ENCODE data around the gene KIF21B.

The KIF21B gene

GRCh38 chr1:201051399-201051798, 27.9 kb upstream of the KIF21B start:
- Mint-ChIP-seq H3K36me3 (ENCODE audit: low read depth) (no peaks in the 10 kb centered on the region), H3K27ac (no peak overlapping the region), H3K27me3 (ENCODE audit: low read depth, poor library complexity) (peaks cover 26% of the 10 kb centered on the region), H3K4me1 (peaks cover 49% of the 10 kb centered on the region), H3K9me3 (no peaks in the 10 kb centered on the region), H3K4me3 (no peak overlapping the region)
- DNase-seq: no peak
- no peak for TF ChIP-seq CTCF (IDR thresholded peaks at IDR 0.05)

DNA sequence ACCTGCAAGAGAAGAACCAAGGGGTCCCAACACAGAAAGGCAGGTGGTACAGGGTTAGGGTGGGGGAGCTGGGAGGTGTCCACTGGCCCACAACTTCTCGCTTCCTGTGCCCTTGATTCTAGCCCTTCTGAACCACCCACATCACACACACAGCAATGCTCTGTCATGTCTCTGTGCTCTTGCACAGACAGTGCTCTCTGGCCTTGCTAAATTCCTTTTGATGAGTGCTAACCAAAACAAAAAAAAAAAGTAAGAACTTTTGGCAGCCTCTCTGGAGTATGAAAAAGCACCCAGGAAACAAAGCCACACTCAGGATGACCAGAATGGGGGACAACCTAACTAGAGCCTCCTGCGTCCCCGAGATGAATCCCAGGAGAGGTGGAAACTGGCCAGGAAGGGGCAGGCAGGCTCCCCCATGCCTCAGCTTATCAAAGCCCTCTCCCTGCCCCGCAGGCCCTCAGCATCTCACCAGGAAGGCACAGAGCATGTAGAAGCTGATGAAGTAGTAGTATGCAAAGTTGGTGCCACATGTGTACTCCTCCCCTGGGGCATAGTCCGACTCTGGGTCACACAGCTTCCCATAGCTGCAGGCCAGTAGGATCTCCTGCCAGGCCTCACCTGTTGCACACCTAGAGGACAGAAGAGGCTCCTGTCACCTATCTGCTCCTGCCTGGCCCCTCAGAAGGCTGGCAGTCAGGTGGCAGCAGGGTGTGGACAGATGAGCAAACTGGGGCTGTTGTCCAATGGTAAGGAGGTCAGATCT, 27.2 kb upstream of the KIF21B start:
- Mint-ChIP-seq H3K36me3 (ENCODE audit: low read depth) (no peaks in the 10 kb centered on the region), H3K27ac (no peak overlapping the region)

DNA sequence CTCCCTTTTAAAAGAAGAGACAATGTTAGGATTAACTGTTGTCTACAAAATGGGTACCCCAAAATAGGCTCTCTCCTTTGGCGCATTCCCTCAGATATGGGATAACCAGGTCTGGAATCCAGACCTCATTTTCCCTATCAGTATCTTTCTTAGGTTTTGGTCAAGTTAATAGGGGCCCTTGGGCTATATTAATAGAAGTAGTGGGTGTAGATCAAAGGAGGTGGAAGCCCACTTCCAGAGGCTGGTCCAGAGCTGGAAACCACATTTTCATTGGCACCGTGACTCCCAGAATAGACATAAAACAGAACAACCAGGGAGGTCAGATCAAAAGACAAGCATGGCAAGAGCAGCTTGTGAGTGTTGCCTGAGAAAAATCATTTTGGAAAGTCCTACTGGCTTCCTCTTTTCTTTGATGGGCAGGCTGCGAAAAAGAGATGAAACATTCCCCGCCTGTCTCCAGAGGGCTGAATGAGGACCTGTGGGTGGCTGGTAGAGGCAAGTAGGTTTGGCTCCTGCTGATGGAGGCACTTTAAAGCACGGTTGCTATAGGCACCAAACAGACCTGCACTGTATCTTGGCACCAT, 25.8 kb upstream of the KIF21B start:
- Mint-ChIP-seq H3K4me1 (peaks cover 31% of the 10 kb centered on the region), H3K27me3 (ENCODE audit: low read depth, poor library complexity) (peaks cover 25% of the 10 kb centered on the region), H3K9me3 (no peaks in the 10 kb centered on the region), H3K27ac (no peak overlapping the region), H3K4me3 (no peak overlapping the region), H3K36me3 (ENCODE audit: low read depth) (no peaks in the 10 kb centered on the region)
- no peak for TF ChIP-seq CTCF (IDR thresholded peaks at IDR 0.05)
- no peak for DNase-seq

More for the DNA sequence above, 27.2 kb upstream of the KIF21B start:
- peaks cover 22% of the 10 kb centered on the region for H3K27me3 Mint-ChIP-seq (ENCODE audit: low read depth, poor library complexity)
- no peak for DNase-seq
- H3K9me3 Mint-ChIP-seq: no peaks in the 10 kb centered on the region
- no peak for TF ChIP-seq CTCF (IDR thresholded peaks at IDR 0.05)
- no peak overlapping the region for H3K4me3 Mint-ChIP-seq
- H3K4me1 Mint-ChIP-seq: peaks cover 42% of the 10 kb centered on the region

DNA sequence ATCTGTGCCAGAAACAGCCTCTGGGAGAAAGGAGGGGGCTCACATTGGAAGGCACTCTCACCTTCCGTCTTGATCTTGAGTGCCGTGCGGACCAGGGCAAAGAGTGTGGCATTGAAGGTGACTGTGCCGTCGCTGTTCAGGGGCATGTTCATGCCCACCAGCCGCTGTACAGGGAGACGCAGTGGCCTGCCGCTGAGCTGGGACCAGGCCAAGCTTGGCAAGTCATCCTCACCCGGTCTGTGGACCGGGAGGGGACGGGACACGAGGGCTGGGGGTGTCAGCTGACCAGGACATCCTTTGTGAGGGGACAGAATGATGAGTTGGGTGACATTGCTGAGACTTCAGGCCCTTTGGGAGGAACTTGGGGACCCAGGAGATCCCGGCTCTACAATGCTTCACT, 25.0 kb upstream of the KIF21B start:
- no peak for TF ChIP-seq CTCF (IDR thresholded peaks at IDR 0.05)
- no peak overlapping the region for H3K27ac Mint-ChIP-seq
- no peaks in the 10 kb centered on the region for H3K9me3 Mint-ChIP-seq
- peaks cover 24% of the 10 kb centered on the region for H3K4me1 Mint-ChIP-seq
- H3K27me3 Mint-ChIP-seq (ENCODE audit: low read depth, poor library complexity): peaks cover 22% of the 10 kb centered on the region
- DNase-seq: no peak
- no peak overlapping the region for H3K4me3 Mint-ChIP-seq
- H3K36me3 Mint-ChIP-seq (ENCODE audit: low read depth): no peaks in the 10 kb centered on the region

DNA sequence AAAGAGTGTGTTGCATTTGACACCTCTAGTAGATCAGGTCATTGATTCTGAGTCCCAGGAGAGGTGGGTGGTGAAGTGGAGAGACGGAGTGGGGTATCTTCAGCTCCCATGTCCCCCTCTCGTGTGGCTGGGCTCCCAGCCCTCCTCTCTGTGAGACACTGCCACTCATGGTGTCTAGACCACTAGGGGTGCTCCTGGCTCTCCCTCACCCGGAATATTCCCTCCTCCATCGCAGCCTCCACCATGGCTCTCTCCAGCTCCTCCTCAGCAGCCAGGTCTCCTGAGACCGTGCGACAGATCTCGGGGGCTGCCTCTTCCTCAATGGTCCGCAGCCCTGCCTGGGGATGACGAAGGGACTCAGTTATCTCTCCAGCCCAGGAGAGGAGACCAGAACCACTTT, 20.6 kb upstream of the KIF21B start:
- Mint-ChIP-seq H3K27me3 (ENCODE audit: low read depth, poor library complexity) (peaks cover 18% of the 10 kb centered on the region), H3K4me1 (no peaks in the 10 kb centered on the region), H3K4me3 (no peak overlapping the region), H3K9me3 (no peaks in the 10 kb centered on the region), H3K27ac (no peak overlapping the region), H3K36me3 (ENCODE audit: low read depth) (no peaks in the 10 kb centered on the region)
- DNase-seq: no peak
- no peak for TF ChIP-seq CTCF (IDR thresholded peaks at IDR 0.05)
